Ectodermal cell (in vitro differentiated cells): Measurements from ENCODE around the gene UBE3C.
"Not testable (repeated sequence)": the region's sequence is repeated elsewhere in the genome, so short reads cannot be mapped to it uniquely, and the experiment has no call there.

Source experiments
- H3K27ac ChIP-seq: 2 replicates; pipeline ENCODE4 v1.7.0; 2013; ENCODE audit warnings: mild to moderate bottlenecking, low read depth, low read length; ENCODE audit not compliant: insufficient read depth, poor library complexity, severe bottlenecking
- H3K27me3 ChIP-seq: 2 replicates; pipeline ENCODE4 v1.7.0; 2013; ENCODE audit warnings: mild to moderate bottlenecking, low read length; ENCODE audit not compliant: insufficient read depth, control insufficient read depth, poor library complexity, severe bottlenecking
- H3K36me3 ChIP-seq: one replicate; pipeline ENCODE4 v1.7.0; 2013; ENCODE audit warnings: low read length; ENCODE audit not compliant: control insufficient read depth, insufficient read depth
- H3K4me1 ChIP-seq: one replicate; pipeline ENCODE4 v1.7.0; 2013; ENCODE audit warnings: low read length; ENCODE audit not compliant: control insufficient read depth, insufficient read depth
- H3K4me3 ChIP-seq: 2 replicates; pipeline ENCODE4 v1.7.0; 2013; ENCODE audit warnings: low read depth, low read length, control low read depth; ENCODE audit not compliant: insufficient read depth
- H3K9me3 ChIP-seq: 2 replicates; pipeline ENCODE4 v1.7.0; 2013; ENCODE audit warnings: mild to moderate bottlenecking, low read length, moderate library complexity; ENCODE audit not compliant: control insufficient read depth
- WGBS, 2 experiments: methylation state at CpG; one replicate each; pipeline ENCODE4 v1.1.7; 2013; ENCODE audit warnings: missing lambda C conversion rate in 2 of 2; 5-methylcytosine and 5-hydroxymethylcytosine counted together

The UBE3C gene

DNA sequence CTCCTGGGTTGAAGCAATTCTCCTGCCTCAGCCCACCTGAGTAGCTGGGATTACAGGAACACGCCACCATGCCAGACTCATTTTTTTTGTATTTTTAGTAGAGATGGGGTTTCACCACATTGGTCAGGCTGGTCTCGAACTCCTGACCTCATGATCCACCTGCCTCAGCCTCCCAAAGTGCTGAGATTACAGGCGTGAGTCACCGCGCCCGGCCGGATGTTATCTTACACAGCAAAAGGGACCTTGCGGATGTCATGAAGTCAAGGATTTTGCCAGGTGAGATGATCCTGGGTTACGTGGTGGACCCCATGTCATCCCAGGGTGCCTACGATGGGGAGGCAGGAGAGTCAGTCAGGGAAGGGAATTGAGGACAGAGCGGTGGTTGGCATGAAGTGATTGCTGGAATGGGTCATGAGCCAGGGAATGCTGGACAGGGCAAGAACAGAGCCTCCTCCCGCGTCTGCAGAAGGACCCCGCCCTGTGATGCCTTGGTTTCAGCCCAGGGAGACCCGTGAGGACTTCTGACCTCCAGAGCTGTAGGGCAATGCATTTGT is 8.7 kb upstream of the UBE3C start:
- Histone ChIP-seq H3K36me3 (no peaks in the 10 kb centered on the region), H3K27ac (no peak overlapping the region), H3K4me3 (no peak overlapping the region), H3K27me3 (no peaks in the 10 kb centered on the region), H3K9me3 (no peaks in the 10 kb centered on the region), H3K4me1 (no peaks in the 10 kb centered on the region)
- WGBS, 2 experiments, result 86 to 87% methylated on average over 15 of the region's 15 CpGs

DNA sequence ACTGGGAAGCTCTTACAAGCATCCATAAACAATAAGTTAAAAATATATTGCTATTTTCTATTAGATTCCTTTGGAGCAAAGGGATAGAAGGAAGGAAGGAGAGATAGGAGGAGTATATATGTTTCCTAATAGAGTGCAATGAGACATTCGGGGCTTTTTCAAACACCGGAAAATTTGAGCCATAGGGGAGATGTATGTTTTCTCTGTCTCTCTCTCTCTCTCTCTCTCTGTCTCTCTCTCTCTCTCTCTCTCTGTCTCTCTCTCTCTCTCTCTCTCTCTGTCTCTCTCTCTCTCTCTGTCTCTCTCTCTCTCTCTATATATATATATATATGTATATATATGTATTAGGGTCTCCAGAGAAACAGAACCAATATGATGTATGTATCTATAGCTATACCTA is 7.9 kb upstream of the UBE3C start:
- not testable (repeated sequence) for H3K36me3 ChIP-seq, H3K4me3 ChIP-seq, H3K27ac ChIP-seq, H3K4me1 ChIP-seq, H3K9me3 ChIP-seq, H3K27me3 ChIP-seq
- 88 to 100% methylated on average over 1 to 2 of the region's 2 CpGs for WGBS, 2 experiments

DNA sequence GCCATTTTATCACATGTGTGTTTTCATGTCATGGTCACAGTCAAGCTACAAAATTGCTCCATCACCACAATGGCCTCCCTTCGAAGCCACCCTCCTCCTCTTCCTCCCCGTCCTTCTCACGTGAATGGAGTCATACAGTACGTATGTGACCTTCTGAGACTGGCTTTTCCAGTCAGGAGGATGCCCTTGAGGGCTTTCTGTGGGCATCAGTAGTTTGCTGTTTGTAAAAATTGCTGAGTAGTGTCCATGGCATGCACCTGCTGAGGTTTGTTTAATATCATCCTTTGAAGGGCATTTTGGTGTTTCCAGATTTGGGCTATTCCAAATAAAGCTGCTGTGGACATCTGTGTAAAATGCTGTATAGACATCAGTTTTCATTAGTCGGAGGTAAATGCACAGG is 5.9 kb upstream of the UBE3C start:
- WGBS, 2 experiments, result 81 to 84% methylated on average over 5 of the region's 5 CpGs
- H3K36me3 ChIP-seq, result no peaks in the 10 kb centered on the region
- H3K27me3 ChIP-seq, result no peaks in the 10 kb centered on the region
- no peak overlapping the region for H3K4me3 ChIP-seq
- H3K27ac ChIP-seq, result no peak overlapping the region
- H3K4me1 ChIP-seq, result no peaks in the 10 kb centered on the region
- no peaks in the 10 kb centered on the region for H3K9me3 ChIP-seq

DNA sequence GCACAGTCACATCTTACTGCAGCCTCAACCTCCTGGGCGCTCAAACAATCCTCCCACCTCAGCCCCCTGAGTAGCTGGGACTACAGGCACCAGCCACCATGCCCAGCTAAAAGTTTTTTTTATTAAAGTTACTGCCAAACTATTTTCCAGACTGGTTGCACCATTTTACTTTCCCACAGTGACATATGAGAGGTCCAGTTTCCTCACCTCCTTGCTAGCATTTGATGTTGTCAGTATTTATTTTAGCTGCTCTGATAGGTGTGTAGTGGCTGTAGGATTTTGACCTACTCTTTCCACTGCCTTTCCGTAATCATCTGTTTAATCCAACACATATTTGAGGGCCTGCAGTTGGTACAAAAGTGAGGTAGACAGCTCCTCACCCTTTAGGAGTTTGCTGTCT is 5.4 kb upstream of the UBE3C start:
- Histone ChIP-seq H3K9me3 (no peaks in the 10 kb centered on the region), H3K36me3 (no peaks in the 10 kb centered on the region), H3K4me3 (no peak overlapping the region), H3K27ac (no peak overlapping the region), H3K27me3 (no peaks in the 10 kb centered on the region), H3K4me1 (no peaks in the 10 kb centered on the region)
- 84 to 85% methylated on average over 2 of the region's 2 CpGs for WGBS, 2 experiments

DNA sequence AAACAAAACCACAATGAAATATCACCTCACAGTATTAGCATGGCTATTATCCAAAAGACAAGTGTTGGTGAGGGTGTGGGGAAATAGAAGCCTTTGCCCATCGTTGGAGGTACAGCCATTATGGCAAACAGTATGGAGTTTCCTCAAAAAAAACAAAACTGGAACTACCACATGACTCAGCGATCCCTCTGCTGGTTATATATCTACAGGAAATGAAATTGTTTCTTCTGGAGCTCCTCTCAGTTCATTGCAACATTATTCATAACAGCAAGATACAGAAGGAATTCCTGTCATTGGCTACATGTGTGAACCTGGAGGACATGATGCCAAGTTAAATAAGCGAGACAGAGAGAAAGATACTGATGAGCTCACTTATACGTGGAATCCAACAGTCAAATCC is 2.4 kb upstream of the UBE3C start:
- WGBS, 2 experiments, result 83 to 86% methylated on average over 4 of the region's 4 CpGs
- H3K27me3 ChIP-seq, result no peaks in the 10 kb centered on the region

DNA sequence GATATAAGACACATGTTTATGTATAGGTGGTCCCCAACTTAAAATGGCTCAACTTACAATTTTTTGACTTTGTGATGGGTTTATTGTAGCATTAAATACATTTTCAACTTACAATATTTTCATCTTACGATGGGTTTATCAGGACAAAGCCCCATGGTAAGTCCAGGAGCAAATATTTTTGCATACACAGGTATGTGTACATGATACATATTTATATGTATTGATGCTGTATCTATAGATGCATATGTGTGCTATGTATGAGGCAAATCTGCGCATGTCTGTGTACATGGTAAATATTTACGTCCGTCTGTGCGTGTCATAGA is 664 bp upstream of the UBE3C start:
- Histone ChIP-seq H3K9me3 (no peaks in the 10 kb centered on the region), H3K27me3 (no peaks in the 10 kb centered on the region), H3K4me1 (peaks cover 6% of the 10 kb centered on the region), H3K36me3 (peaks cover 6% of the 10 kb centered on the region), H3K4me3 (peak overlapping the region; percentile 26), H3K27ac (no peak overlapping the region)
- 31 to 40% methylated on average over 4 of the region's 5 CpGs for WGBS, 2 experiments

More for the DNA sequence above, 2.4 kb upstream of the UBE3C start:
- no peak overlapping the region for H3K4me3 ChIP-seq
- H3K36me3 ChIP-seq, result peaks cover under 1% of the 10 kb centered on the region
- H3K4me1 ChIP-seq, result peaks cover 6% of the 10 kb centered on the region
- no peaks in the 10 kb centered on the region for H3K9me3 ChIP-seq
- no peak overlapping the region for H3K27ac ChIP-seq

DNA sequence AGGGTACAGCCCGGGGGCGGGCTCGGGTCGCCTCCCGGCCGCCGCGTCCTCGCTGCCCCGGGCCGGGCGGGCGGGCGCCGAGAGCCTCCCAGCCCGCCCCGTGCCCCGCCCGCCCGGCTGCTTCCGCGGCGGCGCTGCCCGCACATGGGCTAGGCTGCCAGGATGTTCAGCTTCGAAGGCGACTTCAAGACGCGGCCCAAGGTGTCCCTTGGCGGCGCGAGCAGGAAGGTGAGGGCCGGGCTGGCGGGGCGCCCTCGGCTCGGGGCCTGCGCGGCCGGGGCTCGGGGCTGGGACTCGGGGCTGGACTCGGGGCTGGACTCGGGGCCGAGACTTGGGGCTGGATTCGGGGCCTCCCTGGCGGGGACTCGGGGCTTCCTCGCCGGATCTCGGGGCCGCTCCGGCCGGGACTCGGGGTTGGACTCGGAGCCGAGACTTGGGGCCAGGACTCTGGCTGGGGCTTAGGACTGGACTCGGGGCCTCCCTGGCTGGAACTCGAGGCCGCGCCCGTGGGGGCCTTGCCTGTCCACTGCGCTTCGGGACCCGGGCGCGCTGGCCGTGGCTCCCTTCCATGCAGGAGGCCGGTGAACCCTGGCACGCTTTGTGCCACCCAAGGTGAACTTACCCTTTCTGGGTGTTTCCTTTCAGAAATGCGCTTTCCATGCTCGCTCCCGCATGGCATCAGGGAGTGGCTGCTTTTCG is 534 bp downstream of the UBE3C start:
- H3K9me3 ChIP-seq, result no peaks in the 10 kb centered on the region
- 0% methylated on average over 74 of the region's 74 CpGs for WGBS, 2 experiments
- peak overlapping the region; percentile 88 for H3K27ac ChIP-seq
- H3K36me3 ChIP-seq, result peaks cover 6% of the 10 kb centered on the region
- no peaks in the 10 kb centered on the region for H3K27me3 ChIP-seq
- H3K4me3 ChIP-seq, result peak overlapping the region; percentile 92
- peaks cover 6% of the 10 kb centered on the region for H3K4me1 ChIP-seq

DNA sequence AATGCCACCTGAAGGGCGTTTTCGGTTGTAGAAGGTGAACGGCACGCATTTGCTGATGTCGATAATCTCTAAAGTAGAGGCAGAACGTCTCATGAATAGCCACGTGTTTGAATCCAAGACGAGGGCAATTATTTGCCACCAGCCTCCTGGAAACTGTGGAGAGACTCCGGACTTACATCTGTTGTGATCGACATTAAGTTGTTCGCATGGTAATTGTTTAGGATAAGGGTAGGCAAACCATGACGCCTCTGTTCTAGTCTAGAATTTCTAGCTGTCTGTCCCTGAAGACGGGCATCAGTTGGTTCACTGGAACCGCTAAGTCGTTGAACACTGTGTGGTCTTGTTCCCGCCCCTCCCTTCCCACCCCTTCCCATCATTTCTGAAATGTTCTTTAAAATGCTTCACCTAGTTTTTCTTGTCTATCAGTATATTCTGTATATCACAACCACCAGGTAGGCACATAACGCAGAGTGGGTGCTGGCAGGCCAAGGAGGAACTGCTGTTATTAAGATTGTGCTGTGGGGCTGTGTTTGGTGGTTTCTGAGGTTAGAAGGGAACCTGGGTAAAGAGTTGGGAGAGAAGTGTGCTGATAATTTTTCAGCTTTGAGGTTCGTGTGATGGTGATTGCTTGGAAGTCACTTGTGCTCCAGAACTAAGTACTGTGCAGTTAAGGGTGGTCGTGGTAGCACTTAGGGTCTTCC is 1.2 kb downstream of the UBE3C start:
- Histone ChIP-seq H3K4me3 (peak overlapping the region; percentile 92), H3K4me1 (peaks cover 6% of the 10 kb centered on the region), H3K36me3 (peaks cover 6% of the 10 kb centered on the region), H3K9me3 (no peaks in the 10 kb centered on the region), H3K27ac (no peak overlapping the region), H3K27me3 (no peaks in the 10 kb centered on the region)
- 25 to 27% methylated on average over 19 of the region's 19 CpGs for WGBS, 2 experiments

DNA sequence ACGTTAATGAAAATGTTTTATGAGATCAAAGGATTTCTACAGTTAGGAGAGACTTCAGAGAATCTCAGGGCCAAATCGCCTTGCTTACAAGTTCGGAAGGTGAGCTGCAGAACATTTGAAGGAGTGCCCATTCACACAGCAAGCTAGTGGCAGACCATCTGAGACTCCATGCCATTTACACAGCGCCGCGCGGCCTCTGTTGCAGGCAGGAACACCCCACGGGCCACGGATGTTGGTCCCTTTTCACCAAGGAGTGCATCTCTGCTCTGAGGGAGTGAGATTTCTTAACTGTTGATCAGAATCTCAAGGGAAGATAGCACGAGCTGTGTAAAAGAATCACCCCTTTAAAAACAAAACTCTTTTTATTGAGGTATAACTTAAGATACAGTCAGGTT is 1.8 kb downstream of the UBE3C start:
- 87 to 90% methylated on average over 9 to 10 of the region's 10 CpGs for WGBS, 2 experiments
- Histone ChIP-seq H3K36me3 (peaks cover 10% of the 10 kb centered on the region), H3K4me1 (peaks cover 6% of the 10 kb centered on the region), H3K27ac (no peak overlapping the region), H3K4me3 (peak overlapping the region; percentile 92), H3K27me3 (no peaks in the 10 kb centered on the region), H3K9me3 (no peaks in the 10 kb centered on the region)

DNA sequence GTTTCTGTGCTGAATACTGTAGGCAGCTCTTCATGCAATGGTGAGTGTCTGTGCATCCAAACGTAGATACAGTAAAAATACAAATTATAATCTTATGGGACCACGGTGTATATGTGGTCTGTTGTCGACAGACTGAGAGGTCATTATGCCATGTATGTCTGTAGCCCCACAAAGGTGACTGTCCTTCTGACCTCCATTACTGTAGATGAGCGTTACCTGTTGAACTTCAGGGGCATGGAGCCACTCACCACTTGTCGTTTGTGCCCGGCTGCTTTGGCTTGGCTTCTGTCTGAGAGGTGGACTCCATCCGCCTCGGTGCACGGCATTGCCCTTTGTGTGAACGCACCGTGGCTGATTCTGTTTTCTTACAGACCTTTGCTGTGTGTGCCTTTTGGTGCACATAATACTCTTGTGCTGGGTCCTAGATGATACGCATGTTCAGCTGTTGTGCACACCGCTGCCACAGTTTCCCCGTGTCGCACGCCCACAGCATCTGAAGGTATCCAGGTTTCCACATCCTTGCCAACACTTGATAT is 2.9 kb downstream of the UBE3C start:
- 95 to 96% methylated on average over 16 of the region's 16 CpGs for WGBS, 2 experiments
- Histone ChIP-seq H3K36me3 (peaks cover 10% of the 10 kb centered on the region), H3K9me3 (no peaks in the 10 kb centered on the region), H3K4me1 (peaks cover 6% of the 10 kb centered on the region), H3K27ac (no peak overlapping the region), H3K27me3 (no peaks in the 10 kb centered on the region), H3K4me3 (no peak overlapping the region)
